Gastrocnemius medialis (tissue), 4 donors: ENCODE measurements around the gene RIMKLB. TPM values are rescaled to one million over a fixed set of nuclear protein-coding genes. Genes with fewer than 3 reads are reported as not detected.

Experiments used
- ATAC-seq, 2 donors: fragments of 150-250 bp; one replicate each; pipeline ENCODE4 v1.9.1; 2016
- DNase-seq, 2 donors: peaks; one replicate each; pipeline ENCODE4 v3.0.0-alpha.2; 2019
- H3K27ac ChIP-seq, 4 donors: fragments of 200-600 bp; sonication (generic); 1 replicate in 1 of 4; 2 replicates in 3 of 4; pipeline ENCODE4 v1.5.1; 2016 to 2018; ENCODE audit warnings: mild to moderate bottlenecking in 2 of 4, moderate library complexity in 1 of 4
- H3K27me3 ChIP-seq, 3 donors: fragments of 200-600 bp; sonication (generic) in 2 of 3; 1 replicate in 1 of 3; 2 replicates in 2 of 3; pipeline versions ENCODE4 v1.5.1 to v1.6.0; 2016 to 2019; ENCODE audit warnings: mild to moderate bottlenecking in 1 of 3, moderate library complexity in 1 of 3
- H3K36me3 ChIP-seq, 2 donors: fragments of 200-600 bp; sonication (generic) in 1 of 2; one replicate each; pipeline ENCODE4 v1.5.1; 2017 to 2018
- H3K4me1 ChIP-seq, 2 donors: fragments of 200-600 bp; sonication (generic) in 1 of 2; one replicate each; pipeline ENCODE4 v1.5.1; 2016 to 2017; ENCODE audit warnings: mild to moderate bottlenecking in 2 of 2
- H3K4me3 ChIP-seq, 4 donors: fragments of 200-600 bp; sonication (generic) in 3 of 4; 1 replicate in 1 of 4; 2 replicates in 3 of 4; pipeline ENCODE4 v1.5.1; 2016 to 2019; ENCODE audit warnings: mild to moderate bottlenecking in 2 of 4
- H3K9me3 ChIP-seq, 3 donors: fragments of 200-600 bp; sonication (generic) in 2 of 3; 1 replicate in 1 of 3; 2 replicates in 2 of 3; pipeline ENCODE4 v1.5.1; 2016 to 2019
- CTCF ChIP-seq, 5 experiments: fragments of 450-650 bp in 3 of 5; fragments of 200-600 bp in 2 of 5; sonication (generic) in 2 of 5; IDR thresholded peaks in 4 of 5; conservative IDR thresholded peaks in 1 of 5; 1 replicate in 4 of 5; 2 replicates in 1 of 5; pipeline ENCODE4 v1.5.1; 2016 to 2019; ENCODE audit warnings: antibody characterized with exemption in 5 of 5, mild to moderate bottlenecking in 3 of 5, moderate library complexity in 3 of 5
- POLR2A ChIP-seq, 2 donors: fragments of 450-650 bp; IDR thresholded peaks; one replicate each; pipeline ENCODE4 v1.6.1; 2017; ENCODE audit warnings: antibody characterized with exemption in 2 of 2, mild to moderate bottlenecking in 2 of 2, moderate library complexity in 2 of 2
- in situ Hi-C, 4 donors: fragments of 200-750 bp; cut with MboI; loops; one replicate each; pipeline versions ENCODE4 v1.15.0 to v1.8.0; 2017; ENCODE audit warnings: low sequenced_read_pairs in 4 of 4
- intact Hi-C: fragments of 100-400 bp; cut with DNase I; formaldehyde crosslinking; loops from one replicate; pipeline ENCODE4 v1.15.1; 2023; ENCODE audit warnings: low total_unique reads
- total RNA-seq, 4 donors: library from RNA; depleted of rRNA; stranded (reverse); fragments of >200 nt; gene quantifications; one replicate each; pipeline versions ENCODE4 v1.1.0 to v1.2.3, GENCODE V29; 2016

RIMKLB gene
- total RNA-seq, 4 donors from 2014 or later, result 6.9 to 13.7 (median 11.5) TPM

GRCh38 chr12:8698132-8698851 lies 501 bp downstream of the RIMKLB start:
- peak; percentile 64 to 69 for ATAC-seq
- Histone ChIP-seq H3K4me1 (peaks cover 14 to 17% of the 10 kb centered on the region in 2 donors), H3K9me3 (no peaks in the 10 kb centered on the region), H3K36me3 (peaks cover 0 to 10% of the 10 kb centered on the region in 2 donors), H3K4me3 (peak overlapping the region; percentile 81 to 97 (median 88)), H3K27me3 (no peaks in the 10 kb centered on the region), H3K27ac (peak overlapping the region; percentile 89 to 94 (median 90))
- in situ Hi-C loops (loop anchor here in 3 of 4 donors (25.0 kb wide), 2 partner anchors 339 to 364 kb away; no protein-coding TSS in a partner anchor), intact Hi-C loops (loop anchor here (2.0 to 5.0 kb wide), 2 partner anchors 251 to 369 kb away; partner anchors contain the start of gene M6PR)
- peak in 1 of 2 donors; percentile 55 for DNase-seq
- no peak for TF ChIP-seq CTCF (IDR thresholded peaks at IDR 0.05 in 4 of 5, conservative IDR thresholded peaks at IDR 0.05 in 1 of 5)
- peak in 1 of 2 donors; percentile 27 for TF ChIP-seq POLR2A (IDR thresholded peaks at IDR 0.05)

- no peaks in the 10 kb centered on the region for H3K27me3 ChIP-seq
- intact Hi-C loops (loop anchor here (2.0 to 5.0 kb wide), 2 partner anchors 250 to 368 kb away; partner anchors contain the start of gene M6PR), in situ Hi-C loops (loop anchor here in 3 of 4 donors (25.0 kb wide), 2 partner anchors 338 to 363 kb away; no protein-coding TSS in a partner anchor)
- peaks cover 0 to 10% of the 10 kb centered on the region in 2 donors for H3K36me3 ChIP-seq
- peak overlapping the region; percentile 89 to 94 (median 90) for H3K27ac ChIP-seq
- peaks cover 14 to 17% of the 10 kb centered on the region in 2 donors for H3K4me1 ChIP-seq
- no peaks in the 10 kb centered on the region for H3K9me3 ChIP-seq
- ATAC-seq, result no peak
- no peak for TF ChIP-seq POLR2A (IDR thresholded peaks at IDR 0.05)
- no peak for TF ChIP-seq CTCF (IDR thresholded peaks at IDR 0.05 in 4 of 5, conservative IDR thresholded peaks at IDR 0.05 in 1 of 5)
- H3K4me3 ChIP-seq, result peak overlapping the region; percentile 81 to 97 (median 88)
- no peak for DNase-seq
Observed at GRCh38 chr12:8698879-8699278, 1.1 kb downstream of the RIMKLB start.

- in situ Hi-C loops, result loop anchor here in 3 of 4 donors (25.0 kb wide), 2 partner anchors 338 to 363 kb away; no protein-coding TSS in a partner anchor
- Histone ChIP-seq H3K27me3 (no peaks in the 10 kb centered on the region), H3K4me3 (peak overlapping the region in 2 of 4 donors; percentile 1 to 81), H3K9me3 (no peaks in the 10 kb centered on the region), H3K36me3 (peaks cover 0 to 10% of the 10 kb centered on the region in 2 donors), H3K27ac (peak overlapping the region; percentile 0 to 89 (median 36)), H3K4me1 (peaks cover 14 to 17% of the 10 kb centered on the region in 2 donors)
- DNase-seq, result no peak
- intact Hi-C loops, result loop anchor here (2.0 to 5.0 kb wide), 2 partner anchors 249 to 368 kb away; partner anchors contain the start of gene M6PR
- no peak for ATAC-seq
- no peak for TF ChIP-seq CTCF (IDR thresholded peaks at IDR 0.05 in 4 of 5, conservative IDR thresholded peaks at IDR 0.05 in 1 of 5)
- TF ChIP-seq POLR2A (IDR thresholded peaks at IDR 0.05), result no peak
Observed at GRCh38 chr12:8699714-8700113, 1.9 kb downstream of the RIMKLB start.

GRCh38 chr12:8701046-8701660 lies 3.4 kb downstream of the RIMKLB start:
- no peak overlapping the region for H3K4me3 ChIP-seq
- intact Hi-C loops, result no loop called here
- peaks cover 0 to 10% of the 10 kb centered on the region in 2 donors for H3K36me3 ChIP-seq

More at GRCh38 chr12:8701046-8701660, 3.4 kb downstream of the RIMKLB start:
- Histone ChIP-seq H3K27ac (peak overlapping the region in 2 of 4 donors; percentile 3 to 23), H3K27me3 (no peaks in the 10 kb centered on the region), H3K4me1 (peaks cover 14 to 15% of the 10 kb centered on the region in 2 donors), H3K9me3 (no peaks in the 10 kb centered on the region)
- TF ChIP-seq CTCF (IDR thresholded peaks at IDR 0.05 in 4 of 5, conservative IDR thresholded peaks at IDR 0.05 in 1 of 5), result no peak
- TF ChIP-seq POLR2A (IDR thresholded peaks at IDR 0.05), result no peak
- in situ Hi-C loops, result no loop called here
- ATAC-seq, result no peak
- DNase-seq, result no peak
